Neutrophil (primary cell): Measurements from ENCODE around the gene FARSA.

ENCODE experiments used
- H3K27ac ChIP-seq: fragments of 200-600 bp; sonication (generic); 2 replicates; pipeline ENCODE4 v1.5.1; 2016; ENCODE audit warnings: mild to moderate bottlenecking, moderate library complexity
- H3K27me3 ChIP-seq: fragments of 200-600 bp; sonication (generic); 2 replicates; pipeline ENCODE4 v1.6.0; 2016; ENCODE audit warnings: mild to moderate bottlenecking
- H3K36me3 ChIP-seq: fragments of 200-600 bp; sonication (generic); 2 replicates; pipeline ENCODE4 v1.5.1; 2017
- H3K4me1 ChIP-seq, 2 experiments: fragments of 200-600 bp in 1 of 2; sonication (generic) in 1 of 2; 1 replicate in 1 of 2; 2 replicates in 1 of 2; pipeline versions ENCODE4 v1.5.1 to v1.6.1; 2013 to 2016; ENCODE audit warnings: low read depth in 1 of 2, low read length in 1 of 2, mild to moderate bottlenecking in 1 of 2, moderate library complexity in 1 of 2; ENCODE audit not compliant: control insufficient read depth in 1 of 2, insufficient read depth in 1 of 2
- H3K4me3 ChIP-seq, 2 experiments: fragments of 200-600 bp in 1 of 2; sonication (generic) in 1 of 2; 1 replicate in 1 of 2; 2 replicates in 1 of 2; pipeline ENCODE4 v1.5.1; 2013 to 2016; ENCODE audit warnings: low read depth in 1 of 2, low read length in 1 of 2, mild to moderate bottlenecking in 1 of 2, moderate library complexity in 1 of 2
- H3K9me3 ChIP-seq: fragments of 200-600 bp; sonication (generic); 2 replicates; pipeline ENCODE4 v1.5.1; 2016
- TF ChIP-seq, protein P1 (sequence below): fragments of 200-600 bp; sonication (generic); IDR thresholded peaks from 2 replicates; pipeline ENCODE4 v1.5.1; 2016; ENCODE audit warnings: antibody characterized with exemption

FARSA gene

DNA sequence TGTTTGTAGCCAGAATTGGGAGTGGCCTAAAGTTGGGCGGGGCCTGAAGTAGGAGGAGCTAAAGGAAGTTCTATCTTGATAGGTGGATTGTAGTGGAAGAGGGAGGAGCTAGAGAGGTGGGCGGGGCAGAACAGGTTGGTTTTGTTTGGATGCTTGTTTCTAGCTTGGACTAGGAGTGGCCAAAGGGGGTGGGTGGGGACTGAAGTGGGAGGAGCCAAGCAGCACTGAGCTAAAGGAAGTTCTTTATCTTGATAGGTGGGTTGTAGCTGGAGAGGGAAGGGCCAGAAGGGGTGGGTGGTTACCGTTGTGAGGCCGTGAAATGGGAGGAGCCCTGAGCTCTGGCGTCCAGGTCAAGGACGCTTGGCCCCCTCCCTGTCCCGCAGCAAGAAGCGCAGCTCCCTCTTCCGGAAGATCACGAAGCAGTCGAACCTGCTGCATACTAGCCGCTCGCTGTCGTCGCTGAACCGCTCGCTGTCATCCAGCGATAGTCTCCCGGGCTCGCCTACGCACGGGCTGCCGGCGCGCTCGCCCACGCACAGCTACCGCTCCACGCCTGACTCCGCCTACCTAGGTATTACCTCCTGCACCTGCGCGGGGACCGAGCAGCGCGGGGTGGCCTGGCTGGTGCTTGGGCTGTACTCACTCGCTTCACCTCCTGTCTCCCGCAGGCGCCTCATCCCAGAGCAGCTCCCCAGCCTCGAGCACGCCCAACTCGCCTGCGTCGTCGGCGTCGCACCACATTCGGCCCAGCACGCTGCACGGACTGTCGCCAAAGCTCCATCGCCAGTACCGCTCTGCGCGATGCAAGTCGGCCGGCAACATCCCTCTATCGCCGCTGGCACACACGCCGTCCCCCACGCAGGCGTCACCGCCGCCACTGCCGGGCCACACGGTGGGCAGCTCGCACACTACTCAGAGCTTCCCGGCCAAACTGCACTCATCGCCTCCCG, 60.3 kb downstream of the FARSA start:
- Histone ChIP-seq H3K4me1 (no peaks in the 10 kb centered on the region), H3K27ac (no peak overlapping the region), H3K36me3 (no peaks in the 10 kb centered on the region), H3K27me3 (peaks cover 11% of the 10 kb centered on the region), H3K4me3 (peak overlapping the region in 1 of 2 experiments; percentile 32), H3K9me3 (no peaks in the 10 kb centered on the region)
- TF ChIP-seq, protein P1, sequence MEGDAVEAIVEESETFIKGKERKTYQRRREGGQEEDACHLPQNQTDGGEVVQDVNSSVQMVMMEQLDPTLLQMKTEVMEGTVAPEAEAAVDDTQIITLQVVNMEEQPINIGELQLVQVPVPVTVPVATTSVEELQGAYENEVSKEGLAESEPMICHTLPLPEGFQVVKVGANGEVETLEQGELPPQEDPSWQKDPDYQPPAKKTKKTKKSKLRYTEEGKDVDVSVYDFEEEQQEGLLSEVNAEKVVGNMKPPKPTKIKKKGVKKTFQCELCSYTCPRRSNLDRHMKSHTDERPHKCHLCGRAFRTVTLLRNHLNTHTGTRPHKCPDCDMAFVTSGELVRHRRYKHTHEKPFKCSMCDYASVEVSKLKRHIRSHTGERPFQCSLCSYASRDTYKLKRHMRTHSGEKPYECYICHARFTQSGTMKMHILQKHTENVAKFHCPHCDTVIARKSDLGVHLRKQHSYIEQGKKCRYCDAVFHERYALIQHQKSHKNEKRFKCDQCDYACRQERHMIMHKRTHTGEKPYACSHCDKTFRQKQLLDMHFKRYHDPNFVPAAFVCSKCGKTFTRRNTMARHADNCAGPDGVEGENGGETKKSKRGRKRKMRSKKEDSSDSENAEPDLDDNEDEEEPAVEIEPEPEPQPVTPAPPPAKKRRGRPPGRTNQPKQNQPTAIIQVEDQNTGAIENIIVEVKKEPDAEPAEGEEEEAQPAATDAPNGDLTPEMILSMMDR: no peak
